HG02763 (cell line): ENCODE data around the gene SPSB4.
"Not testable (repeated sequence)": the region's sequence is repeated elsewhere in the genome, so short reads cannot be mapped to it uniquely, and the experiment has no call there.

Experiments used
- ATAC-seq: cut with Tn5 transposase; IDR thresholded peaks from one replicate; pipeline ENCODE4 v1.9.1; 2021; ENCODE audit warnings: mild to moderate bottlenecking, moderate library complexity; ENCODE audit not compliant: unreplicated experiment

Gene SPSB4

DNA sequence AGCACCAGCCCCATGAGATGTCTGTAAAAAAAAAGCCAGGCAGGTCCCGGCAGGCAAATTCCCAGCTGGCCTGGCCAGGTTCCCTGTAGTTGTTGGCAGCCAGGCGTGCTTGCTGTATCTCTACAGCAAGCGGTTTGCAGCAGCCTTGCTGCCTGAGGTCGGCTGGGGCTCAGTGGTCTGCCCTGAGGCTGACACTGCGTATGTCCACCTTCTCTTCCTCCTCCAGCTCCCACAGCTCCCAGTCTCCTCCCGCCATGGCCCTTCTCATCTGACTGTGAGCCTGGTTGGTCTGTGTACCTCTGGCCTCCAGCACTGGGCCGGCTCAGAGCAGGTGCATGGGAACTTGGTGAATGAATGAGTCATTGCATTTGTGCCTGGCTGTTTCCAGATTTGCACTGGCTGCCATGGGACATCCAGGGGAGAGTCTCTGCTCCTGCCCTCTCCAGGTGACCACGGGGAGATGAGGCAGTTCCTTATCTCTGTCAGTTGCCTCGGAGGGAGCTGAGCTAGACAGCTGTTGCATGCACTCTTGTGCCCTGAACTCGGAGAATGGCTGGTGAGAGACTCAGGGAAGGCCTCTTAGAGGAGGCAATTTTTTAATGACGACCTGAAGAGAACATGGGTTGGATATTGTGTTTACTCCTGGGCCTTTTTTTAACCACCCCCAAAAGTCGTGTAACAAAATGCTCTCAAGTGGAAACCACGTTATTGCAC lies 43.0 kb downstream of the SPSB4 start:
- ATAC-seq, result no peak

DNA sequence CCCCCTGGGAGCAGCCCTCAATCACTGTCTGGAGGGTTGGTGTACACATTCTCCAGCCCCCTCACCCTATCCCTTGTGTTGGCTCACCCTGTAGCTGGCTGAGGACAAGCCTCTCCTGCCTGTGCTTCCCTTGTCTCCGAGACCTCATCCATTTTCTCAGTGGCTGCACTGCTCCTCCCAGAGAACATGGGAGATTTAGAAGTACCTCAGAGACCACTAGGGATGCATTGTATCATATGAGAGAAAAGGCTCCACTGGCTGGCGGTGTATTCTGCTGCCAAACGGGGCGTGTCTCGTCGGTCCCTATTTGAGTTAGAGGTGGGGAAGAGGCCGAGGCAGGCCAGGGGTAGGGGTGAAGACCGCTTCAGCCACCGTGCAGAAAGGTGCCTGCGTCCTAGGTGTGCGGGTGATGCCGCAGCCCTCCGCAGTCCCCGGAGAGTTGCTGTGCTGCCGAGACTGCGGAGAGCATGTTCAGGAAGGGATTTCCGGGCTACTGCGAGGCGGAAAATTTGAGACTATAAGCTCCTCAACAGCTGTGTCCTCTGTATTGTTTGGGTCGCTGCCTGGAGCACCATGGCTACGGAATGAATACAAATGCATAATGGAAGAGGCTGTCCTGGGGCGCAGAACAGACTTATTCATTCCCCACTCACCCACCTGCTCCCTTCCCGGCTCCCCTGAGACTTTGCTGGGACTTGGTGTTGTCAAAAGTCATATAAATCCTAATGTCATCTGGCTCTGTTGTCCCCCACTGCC lies 43.8 kb downstream of the SPSB4 start:
- no peak for ATAC-seq

DNA sequence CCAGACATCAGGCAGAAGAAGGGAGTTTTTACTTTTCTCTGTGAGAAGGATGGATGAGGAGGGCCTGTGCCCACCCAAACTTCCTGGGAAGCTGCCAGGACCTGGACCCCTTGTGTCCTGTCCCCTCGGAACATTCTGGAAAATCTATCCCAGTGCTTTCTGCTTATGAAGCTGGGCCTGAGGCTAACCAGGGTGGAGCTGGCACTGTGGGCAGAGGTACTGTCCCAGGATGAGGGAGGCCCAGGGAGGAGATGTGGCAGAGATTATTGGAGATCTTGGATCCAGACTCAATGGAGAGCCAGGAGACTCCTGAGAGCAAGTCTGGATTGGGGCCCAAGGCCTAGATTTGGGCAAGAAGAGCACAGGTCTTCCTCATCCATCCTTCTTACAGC lies 44.4 kb downstream of the SPSB4 start:
- no peak for ATAC-seq

DNA sequence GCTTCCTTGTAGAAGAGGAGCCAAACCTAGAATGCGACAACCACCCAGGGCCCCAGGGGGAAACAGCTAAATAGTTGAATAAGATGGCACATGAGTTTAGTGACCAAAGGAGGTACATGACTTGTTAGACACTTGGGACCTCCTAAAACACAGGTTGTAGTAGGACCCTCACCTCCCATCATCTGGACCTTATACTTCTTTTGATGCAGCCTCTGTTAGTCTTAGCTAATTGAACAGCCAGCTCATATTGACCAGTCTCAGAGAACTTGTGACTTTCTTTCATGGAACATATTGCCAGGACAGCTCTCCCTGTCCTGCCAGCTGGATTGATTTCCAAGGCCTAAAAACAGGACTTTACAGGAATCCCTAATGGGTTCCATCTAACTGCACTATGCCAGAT lies 45.0 kb downstream of the SPSB4 start:
- no peak for ATAC-seq

DNA sequence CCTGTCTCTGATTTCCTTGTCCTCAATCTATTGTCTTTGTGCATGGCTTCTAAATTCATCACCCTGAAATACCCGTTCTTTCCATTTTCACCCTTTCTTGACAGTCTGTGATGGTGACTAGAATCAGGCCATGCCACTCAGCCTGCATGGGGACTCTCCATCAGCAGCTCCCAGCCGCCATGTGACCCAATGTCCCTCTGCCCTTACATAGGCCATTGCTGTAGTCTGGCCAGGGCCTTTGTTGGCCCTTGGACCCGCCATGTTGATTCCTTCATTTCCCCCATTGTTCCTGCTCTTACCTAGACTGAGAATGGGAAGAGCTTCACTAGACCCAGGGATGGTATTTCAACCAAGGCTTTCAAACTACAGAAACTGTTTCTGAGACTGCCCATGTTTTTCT lies 45.8 kb downstream of the SPSB4 start:
- ATAC-seq, result no peak

DNA sequence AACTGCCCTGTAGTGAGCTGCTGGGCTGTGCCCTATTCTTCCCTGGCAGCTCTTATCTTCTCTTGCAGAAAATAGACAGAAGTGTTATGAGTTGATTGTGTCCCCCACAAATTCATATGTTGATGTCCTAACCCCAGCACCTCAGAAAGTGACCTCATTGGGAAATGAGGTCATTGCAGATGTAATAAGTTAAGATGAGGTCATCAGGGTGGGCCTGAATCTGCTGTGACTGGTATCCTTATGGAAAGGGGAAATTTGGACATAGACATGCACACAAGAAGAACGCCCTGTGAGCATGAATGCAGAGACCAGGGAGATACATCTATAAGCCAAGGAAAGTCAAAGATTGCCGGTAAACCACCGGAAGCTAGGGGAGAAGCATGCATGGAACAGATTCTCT lies 49.0 kb downstream of the SPSB4 start:
- no peak for ATAC-seq

DNA sequence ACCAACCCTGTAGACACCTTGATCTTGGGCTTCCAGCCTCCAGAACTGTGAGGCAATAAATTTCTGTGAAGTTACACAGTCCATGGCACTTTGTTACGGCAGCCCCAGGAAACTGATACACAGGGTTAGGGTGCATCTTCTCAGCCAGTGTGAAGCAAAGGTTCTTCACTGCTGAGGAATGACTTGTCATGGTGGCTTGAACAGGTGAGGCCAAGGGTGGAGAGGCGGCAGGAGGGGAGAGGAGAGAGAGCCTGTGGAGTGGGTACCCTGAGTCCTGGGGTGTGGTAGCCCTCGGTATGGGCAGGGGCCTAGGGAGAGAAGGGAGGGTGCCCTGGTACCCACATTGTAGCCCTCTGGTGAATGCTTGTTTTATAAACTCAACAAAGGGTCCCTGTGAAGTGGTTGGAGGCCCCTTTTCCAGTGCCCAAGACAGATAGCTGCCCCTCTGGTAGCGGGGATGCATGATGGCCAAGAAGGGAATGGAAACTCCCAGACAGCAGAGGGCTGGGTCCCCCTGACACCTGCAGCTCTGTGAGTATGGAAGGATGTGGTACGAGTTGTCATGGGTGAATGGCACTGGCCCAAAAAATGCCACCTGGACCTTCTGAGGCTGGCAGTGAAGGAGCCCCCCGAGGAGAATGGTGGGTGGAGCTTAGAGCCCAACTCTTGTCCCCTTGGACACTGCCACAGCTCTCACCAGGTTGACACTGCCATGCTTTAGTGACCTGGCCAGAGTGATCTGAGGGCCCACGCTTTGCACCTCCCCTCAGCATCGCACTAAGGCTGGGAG lies 49.6 kb downstream of the SPSB4 start:
- ATAC-seq, result no peak

DNA sequence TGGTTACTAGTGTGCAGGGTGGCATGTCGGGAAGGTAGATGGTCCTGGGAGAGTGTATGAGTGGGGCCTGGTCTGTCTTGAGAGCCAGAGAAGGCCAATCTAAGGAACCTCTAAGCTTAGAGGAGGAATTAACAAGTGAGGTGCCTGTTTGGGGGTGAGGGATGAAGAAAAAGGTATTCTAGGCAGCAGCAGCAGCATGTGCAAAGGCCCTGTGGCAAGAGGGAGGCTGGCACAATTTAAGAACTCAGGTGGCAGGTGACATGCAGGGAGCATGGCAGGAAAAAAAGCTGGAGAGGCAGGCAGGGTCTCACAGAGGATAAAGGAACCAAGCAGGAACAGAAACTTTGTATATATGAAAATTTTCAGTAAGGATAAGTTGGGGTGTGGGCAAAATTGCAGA lies 51.2 kb downstream of the SPSB4 start:
- no peak for ATAC-seq

DNA sequence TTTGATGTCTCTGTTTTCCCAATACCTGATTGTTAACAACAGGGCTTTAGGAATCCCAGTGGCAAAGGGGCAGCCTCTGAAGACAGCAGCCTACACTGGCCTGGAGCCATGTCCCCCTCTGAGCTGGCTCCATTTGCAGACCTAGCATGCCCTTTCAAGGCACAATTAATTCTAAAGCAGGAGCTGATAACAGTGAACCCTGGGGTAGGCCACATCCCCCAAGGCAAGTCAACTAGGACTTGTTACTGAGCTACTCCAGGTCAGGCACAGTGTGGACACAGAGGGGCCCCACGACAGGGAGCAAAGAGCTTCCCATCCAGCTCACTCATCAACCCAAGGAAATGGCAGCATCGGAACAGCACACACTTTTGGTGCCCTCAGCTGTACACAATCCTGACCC lies 51.9 kb downstream of the SPSB4 start:
- ATAC-seq, result no peak

DNA sequence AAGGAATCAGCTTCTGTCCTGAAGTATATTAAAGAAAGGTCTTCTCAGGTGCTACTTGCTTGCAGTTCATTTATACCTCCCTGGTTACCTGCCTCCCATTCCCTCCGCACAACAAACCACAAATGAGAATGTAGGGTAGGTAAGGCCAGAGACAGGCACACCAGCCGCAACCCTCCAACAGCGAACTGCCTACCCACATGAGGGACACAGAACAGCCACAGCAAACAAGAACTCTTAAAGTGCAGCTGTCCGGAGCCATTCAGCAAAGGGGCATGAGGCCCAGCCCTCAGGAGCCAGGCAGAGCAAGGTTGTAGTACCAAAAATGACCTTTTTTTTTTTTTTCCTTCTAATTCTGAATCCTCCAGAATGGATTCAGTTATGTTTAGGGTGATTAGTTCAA lies 52.4 kb downstream of the SPSB4 start:
- ATAC-seq, result no peak

DNA sequence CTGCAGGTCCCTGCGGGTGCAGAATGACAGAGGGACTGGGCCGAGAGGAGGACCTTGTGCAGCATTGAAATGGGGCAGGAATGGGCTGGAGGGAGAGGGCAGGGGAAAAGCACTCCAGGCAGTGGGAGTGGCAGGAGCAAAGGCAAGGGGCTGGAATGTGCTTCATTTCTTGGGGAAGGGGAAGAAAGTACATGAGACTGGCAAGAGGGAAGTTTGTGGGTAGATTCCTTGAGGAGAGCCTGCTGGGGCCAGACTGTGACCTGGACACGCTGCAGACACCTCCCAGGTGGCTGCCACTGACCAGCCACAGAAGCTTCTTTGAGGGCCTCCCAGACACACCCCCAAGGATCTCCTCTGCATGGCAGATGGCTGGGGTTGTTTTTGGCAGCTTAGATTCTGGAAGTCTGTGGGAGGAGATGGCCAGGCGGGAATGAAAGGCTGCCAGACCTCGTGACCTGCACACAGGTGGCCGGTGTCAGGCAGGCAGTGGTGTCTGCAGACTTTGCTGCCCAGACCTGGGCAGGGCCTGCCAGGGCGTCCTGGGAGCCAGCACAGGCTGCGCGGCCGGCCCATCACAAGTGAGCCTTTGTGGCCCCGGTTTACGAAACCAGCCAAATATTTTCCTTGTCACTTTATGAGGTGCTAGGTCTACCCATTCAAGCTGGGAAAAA lies 53.1 kb downstream of the SPSB4 start:
- no peak for ATAC-seq

DNA sequence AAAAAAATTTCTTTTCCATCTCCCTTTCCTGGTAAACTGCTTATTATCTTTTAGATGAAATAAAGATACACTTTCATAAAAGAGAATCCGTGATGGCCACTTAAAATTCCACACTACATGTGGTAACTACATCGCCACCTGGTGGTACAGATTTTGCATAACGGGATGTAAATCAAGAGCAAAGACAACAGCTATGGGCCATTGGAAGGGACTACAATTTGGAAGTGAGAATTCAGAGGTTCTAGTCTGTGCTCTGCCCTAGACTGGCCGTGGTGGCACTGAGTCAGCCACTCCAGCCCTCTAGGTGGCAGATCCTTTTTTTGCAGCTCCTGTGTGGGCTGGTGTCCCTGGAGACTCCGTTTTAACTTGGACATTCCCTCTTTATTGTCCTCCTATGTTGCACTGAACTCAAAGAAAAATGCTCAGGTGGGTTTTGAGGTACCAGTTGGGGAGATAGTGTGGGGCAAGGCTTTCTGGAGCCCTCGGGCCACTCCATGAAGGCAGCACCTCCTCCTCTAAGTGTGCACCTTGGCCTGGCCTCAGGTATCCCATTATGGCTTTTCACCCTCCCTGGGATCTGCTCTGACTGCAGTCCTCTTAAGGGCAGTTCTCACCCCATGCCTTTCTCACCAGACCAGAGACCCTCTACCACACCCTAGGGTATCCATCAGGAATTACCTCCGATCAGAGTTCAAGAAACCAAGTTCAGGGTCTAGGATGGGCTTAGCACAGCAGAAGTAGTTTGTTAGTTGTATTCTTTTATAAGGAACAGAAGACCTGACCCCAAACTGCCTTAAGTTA lies 54.9 kb downstream of the SPSB4 start:
- no peak for ATAC-seq

DNA sequence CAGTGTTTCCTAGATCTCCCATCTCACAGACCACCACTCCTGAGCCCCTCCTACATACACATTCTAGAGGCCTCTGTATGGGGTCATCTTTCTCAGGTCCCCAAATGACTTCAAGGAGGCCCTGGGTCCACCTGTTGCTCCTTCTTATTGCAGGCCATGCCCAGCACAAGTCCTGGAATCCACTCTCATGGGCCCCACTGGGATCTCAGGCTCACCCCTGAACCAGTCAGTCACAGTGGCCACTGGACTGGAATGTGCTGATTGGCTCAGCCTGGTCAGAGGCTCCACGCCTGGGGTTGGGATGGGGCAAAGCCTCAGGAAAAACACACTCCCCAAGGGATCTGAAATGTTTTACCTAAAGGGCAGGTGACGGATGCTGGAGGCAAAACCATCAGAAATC lies 55.7 kb downstream of the SPSB4 start:
- ATAC-seq, result no peak

DNA sequence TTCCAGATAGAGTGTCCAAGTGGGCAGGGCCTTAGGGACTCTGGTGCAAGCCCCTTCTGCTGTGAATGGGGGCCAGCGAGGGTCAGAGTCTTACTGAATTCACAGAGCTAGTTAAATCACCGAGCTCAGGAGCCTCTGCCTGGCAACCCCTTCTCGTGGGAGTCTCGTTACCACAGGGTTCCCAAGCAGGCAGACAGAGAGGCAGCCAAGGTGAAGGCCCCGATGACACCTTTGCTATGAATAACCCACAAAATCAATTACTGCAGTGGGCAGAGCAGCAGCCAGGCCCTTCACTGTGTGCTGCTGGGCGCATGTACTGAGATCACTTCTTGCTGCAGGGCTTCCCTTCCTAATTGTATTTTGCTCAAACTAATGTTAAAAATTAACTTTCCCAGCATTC lies 56.9 kb downstream of the SPSB4 start:
- no peak for ATAC-seq

DNA sequence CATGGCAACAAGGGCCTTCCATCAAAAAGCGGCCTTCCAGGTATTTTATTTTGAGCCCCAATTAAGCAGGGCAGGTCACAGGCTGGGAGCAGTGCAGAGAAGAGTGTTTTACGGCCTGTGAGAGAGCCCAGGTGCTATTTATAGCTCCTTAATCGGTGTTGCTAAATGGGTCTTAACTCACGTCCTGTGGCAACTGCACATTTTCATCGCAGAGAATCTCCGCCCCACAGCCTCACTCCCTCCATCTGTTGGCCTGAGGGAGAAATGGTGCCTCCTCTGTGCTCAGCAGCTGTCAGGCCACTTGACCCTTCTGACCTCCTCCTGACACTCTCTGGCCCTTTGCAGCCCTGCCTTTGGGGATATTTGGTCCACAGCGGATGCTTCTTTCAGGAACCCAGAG lies 58.6 kb downstream of the SPSB4 start:
- ATAC-seq, result no peak

DNA sequence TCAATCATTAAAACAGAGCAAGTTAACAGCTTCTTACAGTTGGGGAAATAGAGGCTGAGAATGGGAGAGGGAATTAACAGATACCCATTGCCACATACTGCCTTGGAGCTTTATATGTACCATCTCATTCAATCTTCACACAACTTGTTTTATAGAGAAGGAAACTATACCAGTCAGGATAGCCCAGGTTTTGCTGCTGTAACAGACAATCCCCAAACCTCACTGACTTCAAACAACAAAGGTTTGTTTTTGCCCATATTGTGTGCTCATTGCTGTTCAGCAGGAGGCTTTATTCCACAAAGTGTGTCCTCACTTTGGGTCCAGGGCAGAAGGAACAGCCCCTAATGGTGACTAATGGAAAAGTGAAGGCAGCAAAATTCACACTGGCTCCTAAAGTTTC lies 59.2 kb downstream of the SPSB4 start:
- ATAC-seq, result no peak

DNA sequence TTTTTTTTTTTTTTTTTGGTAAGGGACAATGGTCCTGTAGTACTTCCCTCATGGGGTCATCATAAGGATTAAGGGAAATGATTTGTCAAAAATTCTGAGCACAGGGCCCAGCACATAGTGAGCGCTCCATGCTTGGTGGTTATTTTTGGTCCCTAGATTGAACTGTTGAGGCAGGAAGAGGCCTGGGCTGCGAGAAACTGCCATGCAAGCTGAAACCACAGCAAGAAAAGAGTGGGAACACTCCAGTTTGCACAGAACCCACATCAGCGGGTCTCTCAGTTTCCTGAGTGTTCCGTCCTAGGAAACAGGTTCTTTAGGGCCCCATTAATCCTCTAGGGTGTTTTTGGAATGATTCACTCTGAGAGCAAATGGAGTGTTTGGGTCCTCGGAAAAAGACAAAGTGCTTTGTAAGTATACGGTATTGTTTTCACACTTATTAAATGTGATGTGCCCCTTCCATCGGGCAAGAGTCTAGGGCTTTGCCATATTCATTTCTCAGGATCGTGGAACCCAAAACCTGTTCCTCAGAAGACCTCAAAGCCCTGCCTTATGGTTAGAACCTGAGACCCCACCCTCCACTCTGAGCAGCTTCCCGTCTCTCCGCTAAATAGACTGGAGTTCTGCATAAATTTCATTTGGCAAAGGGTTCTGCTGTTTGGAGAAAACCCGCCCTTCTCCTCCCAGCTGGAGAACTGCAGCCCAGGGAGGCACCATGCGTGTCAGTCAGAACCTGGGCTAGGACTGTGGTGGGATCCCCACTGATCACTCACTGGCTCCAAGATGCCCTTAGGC lies 60.4 kb downstream of the SPSB4 start:
- ATAC-seq, result no peak

DNA sequence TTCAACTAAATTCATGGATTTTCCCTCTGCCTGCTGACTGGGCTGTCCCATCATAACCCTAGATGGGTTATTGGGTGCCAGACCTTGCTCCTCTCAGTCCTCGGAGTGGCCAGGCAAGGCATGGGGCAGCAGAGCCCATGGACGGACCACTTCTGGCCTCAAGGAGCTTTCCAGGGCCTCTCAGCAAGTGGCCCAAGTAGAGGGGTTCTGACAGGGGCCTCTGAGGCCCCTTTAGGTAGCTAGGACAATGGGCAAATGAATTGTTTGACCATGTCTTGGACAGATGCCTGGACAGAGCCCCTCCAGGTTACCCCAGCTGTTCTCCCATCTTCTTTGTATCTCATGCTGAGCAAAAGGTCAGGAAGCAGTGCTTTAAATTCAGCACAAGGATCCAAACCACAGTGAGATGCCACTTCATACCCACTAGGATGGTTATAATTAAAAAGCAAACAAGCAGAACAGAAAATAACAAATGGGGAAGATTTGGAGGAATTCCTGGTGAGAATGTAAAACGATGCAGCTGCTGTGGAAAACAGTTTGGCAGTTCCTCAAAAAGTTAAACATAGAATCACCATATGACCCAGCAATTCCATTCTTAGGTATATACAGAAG lies 61.6 kb downstream of the SPSB4 start:
- no peak for ATAC-seq

DNA sequence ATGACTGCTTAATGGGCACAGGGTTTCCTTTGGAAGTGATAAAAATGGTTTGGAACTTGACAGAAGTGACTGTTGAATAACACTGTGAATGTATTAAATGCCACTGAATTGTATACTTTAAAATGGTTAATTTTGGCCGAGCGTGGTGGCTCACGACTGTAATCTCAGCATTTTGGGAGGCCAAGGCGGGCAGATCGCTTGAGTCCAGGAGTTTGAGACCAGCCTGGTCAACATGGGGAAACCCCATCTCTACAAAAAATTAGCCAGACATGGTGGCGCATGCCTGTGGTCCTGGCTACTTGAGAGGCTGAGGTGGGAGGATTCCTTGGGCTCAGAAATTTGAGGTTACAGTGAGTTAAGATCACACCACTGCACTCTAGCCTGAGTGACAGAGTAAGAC lies 62.5 kb downstream of the SPSB4 start:
- not testable (repeated sequence) for ATAC-seq
